GM13977 (cell line): ENCODE measurements around the gene RNF150.

Experiments
- DNase-seq: peaks from one replicate; pipeline ENCODE4 v3.0.0; 2012; ENCODE audit warnings: low spot score
- CTCF ChIP-seq: IDR thresholded peaks from 2 replicates; pipeline ENCODE4 v1.5.1; 2012; ENCODE audit warnings: mild to moderate bottlenecking, control low read depth; ENCODE audit not compliant: insufficient read depth; ENCODE audit errors: extremely low read depth, missing control alignments
- in situ Hi-C: fragments of 300-500 bp; cut with MboI; formaldehyde crosslinking; loops from one replicate; pipeline ENCODE4 v1.12.0; 2022; ENCODE audit warnings: low sequenced_read_pairs, low pct_unique_long_range_greater_than_20kb, mixed read lengths, inconsistent platforms; ENCODE audit not compliant: unreplicated experiment

The RNF150 gene

DNA sequence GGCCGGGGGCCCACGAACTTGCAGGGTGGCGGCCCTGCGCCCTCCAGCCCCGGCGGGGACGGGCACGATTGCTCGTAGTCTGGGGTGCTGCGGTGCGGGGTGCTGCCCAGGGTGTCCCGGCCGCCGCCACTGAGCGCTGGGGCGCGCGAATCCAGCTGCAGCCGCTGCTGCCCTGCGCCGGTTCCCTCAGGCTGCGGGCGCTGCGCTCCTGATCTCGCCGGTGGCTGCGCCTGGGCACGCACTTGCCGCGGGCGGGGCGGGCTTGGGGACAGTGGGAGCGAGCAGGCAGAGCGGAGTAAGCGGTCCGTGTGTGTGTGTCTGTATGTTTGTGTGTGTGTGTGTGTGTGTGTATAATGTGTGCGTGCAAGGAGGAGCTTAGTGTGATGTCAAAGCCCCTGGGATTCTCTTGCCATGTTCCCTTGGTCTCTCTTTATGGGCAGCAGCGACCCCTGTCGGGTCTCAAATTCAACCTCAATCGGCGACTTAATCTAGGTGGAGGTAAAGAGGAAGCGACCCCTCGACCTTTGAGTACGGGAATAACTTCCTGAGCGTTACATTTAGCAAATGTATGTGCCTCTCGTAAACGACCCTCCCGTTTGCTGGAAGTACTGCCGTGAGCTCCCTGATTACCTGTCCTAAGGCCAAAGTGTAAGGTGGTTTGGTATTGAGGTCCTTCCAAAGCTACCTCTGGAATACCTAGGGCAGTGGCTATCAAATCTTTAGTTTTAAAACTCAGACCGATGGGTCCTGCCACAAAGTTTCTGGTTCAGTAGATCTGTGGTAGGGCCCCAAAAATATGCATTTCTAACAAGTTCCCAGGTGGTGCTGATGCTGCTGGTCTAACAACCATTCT lies at the start of gene RNF150:
RNF150 (minus strand) TSS at position 324 of the 853 bp plus-strand sequence.
- in situ Hi-C loops: no loop called here
- peak; percentile 80 for DNase-seq

GRCh38 chr4:141180991-141181761 lies 47.9 kb upstream of the RNF150 start:
- no peak for TF ChIP-seq CTCF
- in situ Hi-C loops: no loop called here
- no peak for DNase-seq

More for the DNA sequence above, at the start of gene RNF150:
- peak; percentile 41 for TF ChIP-seq CTCF

GRCh38 chr4:141179474-141180373 lies 46.5 kb upstream of the RNF150 start:
- in situ Hi-C loops: no loop called here
- TF ChIP-seq CTCF: no peak
- no peak for DNase-seq

DNA sequence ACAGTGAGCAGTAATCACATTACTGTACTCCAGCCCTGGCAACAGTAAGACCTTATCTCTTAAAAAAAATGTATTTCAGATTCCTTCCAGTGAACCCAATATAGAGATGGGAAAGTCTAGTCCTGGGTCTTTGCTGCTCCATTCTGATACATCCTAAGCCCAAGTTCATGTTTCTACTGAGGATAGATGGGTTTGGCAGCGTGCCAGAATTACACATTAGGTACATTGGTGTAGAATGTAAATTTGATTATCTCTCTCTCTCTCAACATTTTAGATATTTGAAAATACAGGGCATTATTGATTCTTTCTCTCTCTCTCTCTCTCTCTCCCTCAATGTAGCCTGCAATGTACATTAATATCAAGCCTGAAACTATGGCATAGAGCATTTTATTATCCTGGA lies 43.9 kb upstream of the RNF150 start:
- in situ Hi-C loops: no loop called here
- no peak for DNase-seq
- TF ChIP-seq CTCF: no peak

DNA sequence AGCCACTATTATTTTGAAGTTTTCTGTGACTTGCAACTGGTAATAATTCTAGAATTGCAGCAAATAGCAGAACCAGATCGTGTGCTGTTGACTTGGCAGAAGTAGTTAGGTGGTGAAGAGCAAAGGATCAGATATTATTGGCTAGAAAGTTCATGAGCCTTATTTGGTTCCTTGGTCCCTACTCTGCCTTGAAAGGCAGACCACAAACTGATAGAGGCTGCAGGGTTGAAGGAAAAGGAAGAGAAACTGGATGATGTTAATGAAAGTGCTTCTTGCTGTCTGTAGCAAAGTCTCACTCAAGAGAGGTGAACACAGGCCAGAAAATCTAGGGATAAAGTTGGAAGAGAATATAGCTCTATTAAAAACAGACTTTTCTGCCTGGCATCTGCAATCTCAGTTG lies 41.2 kb upstream of the RNF150 start:
- DNase-seq: no peak
- in situ Hi-C loops: no loop called here
- TF ChIP-seq CTCF: no peak

GRCh38 chr4:141170671-141171070 lies 37.4 kb upstream of the RNF150 start:
- TF ChIP-seq CTCF: no peak
- in situ Hi-C loops: no loop called here

More at GRCh38 chr4:141170671-141171070, 37.4 kb upstream of the RNF150 start:
- no peak for DNase-seq
